ENCODE data around the gene TRPM2.

DNA sequence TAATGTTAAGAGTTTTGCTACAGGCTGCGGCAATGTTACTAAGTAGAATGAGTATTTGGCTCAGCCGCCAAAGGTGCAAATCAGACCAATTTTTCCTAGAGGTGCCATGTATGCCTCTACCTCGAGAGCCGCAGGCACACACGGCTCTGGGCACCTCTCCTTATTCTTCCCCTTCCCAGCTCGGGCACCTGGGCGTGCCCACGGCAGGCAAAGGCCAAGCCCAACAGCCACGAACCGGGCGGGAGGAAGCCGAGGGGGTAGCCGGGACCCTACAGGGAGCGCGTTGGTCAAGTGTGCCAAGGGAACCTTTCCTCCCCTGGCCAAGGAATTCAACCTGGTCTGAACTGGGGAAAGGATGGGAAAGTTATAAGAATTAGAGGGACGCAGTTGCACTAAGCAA, 132.9 kb downstream of the TRPM2 start:
- TF ChIP-seq EP300 (IDR thresholded peaks at IDR 0.05), result no peak
- TF ChIP-seq POLR2A (IDR thresholded peaks at IDR 0.05), result no peak
- TF ChIP-seq, protein P1, sequence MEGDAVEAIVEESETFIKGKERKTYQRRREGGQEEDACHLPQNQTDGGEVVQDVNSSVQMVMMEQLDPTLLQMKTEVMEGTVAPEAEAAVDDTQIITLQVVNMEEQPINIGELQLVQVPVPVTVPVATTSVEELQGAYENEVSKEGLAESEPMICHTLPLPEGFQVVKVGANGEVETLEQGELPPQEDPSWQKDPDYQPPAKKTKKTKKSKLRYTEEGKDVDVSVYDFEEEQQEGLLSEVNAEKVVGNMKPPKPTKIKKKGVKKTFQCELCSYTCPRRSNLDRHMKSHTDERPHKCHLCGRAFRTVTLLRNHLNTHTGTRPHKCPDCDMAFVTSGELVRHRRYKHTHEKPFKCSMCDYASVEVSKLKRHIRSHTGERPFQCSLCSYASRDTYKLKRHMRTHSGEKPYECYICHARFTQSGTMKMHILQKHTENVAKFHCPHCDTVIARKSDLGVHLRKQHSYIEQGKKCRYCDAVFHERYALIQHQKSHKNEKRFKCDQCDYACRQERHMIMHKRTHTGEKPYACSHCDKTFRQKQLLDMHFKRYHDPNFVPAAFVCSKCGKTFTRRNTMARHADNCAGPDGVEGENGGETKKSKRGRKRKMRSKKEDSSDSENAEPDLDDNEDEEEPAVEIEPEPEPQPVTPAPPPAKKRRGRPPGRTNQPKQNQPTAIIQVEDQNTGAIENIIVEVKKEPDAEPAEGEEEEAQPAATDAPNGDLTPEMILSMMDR (IDR thresholded peaks at IDR 0.05), result no peak

Measured in stomach (tissue), 4 donors.